Activated gamma-delta T cell (primary cell): ENCODE data around the gene FOXF1.

ENCODE experiments used
- DNase-seq: peaks from one replicate; lab custom pipeline; 2025; lab: John Stamatoyannopoulos, UW

The FOXF1 gene

DNA sequence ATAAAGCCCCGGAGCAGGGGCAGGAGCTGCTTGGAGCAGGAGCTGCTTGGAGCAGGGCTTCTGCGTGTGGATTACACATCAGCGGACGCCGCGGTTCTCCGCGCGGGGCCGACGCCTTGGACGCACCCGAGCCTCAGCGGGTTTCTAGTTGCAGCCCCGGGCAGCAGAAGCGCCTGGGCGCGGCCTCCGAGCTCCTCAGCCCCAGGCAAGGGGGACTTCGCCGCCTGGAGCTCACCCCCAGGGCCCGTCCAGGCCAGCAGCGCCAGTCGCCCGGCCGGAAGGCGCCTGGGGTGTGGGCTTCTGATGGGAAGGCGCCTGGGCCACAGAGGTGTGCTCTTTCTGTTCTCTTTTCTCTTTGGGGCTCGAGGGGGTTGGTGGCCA lies 6.3 kb downstream of the FOXF1 start:
- DNase-seq, result no peak

DNA sequence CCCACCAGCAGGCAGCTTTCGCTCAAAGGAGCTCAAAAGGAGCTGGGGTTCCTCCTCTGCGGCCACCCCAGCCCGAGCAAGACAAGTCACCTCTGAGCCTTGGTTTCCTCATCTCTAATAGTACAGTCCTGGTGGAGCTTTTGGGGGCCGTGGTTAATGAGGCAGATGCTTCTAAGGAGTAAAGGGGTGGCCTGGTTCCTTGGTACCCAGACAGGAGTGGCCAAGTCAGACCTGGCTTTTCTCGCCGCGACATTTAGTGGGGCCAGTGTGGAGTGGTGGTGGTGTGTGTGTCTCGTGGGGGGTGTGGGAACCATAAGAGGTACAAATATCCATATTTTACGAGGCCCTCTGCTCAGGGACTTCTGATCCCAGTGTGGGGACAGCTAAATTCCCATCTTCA lies 6.7 kb downstream of the FOXF1 start:
- no peak for DNase-seq

DNA sequence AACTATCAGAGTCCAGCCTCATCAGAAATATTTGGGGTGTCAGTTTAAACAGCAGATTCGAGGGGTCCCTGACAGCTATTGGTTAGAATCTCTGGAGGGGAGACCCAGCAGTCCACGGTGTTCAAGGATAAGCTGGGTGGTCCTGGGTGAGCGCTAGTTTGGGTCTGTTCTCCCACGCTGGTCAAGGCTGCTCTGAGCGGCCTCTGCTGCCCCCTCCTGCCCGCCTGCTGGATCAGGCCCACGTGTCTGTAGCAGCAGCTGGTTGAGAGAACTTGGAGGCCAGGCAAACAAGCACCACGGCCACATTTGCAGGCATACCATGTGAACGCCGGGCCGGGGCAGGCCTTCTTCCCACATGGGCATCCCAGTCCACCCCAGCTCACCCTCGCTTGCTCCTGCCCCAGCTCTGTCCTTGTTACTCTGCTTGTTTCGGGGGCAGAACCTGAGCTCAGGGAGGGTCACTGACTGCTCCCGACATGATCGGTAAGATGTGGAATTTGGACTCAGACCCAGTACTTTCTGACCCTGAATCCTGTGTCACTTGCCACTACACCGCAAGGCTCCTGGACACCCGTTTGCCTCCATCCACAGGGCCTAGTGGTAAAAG lies 7.4 kb downstream of the FOXF1 start:
- DNase-seq, result no peak

DNA sequence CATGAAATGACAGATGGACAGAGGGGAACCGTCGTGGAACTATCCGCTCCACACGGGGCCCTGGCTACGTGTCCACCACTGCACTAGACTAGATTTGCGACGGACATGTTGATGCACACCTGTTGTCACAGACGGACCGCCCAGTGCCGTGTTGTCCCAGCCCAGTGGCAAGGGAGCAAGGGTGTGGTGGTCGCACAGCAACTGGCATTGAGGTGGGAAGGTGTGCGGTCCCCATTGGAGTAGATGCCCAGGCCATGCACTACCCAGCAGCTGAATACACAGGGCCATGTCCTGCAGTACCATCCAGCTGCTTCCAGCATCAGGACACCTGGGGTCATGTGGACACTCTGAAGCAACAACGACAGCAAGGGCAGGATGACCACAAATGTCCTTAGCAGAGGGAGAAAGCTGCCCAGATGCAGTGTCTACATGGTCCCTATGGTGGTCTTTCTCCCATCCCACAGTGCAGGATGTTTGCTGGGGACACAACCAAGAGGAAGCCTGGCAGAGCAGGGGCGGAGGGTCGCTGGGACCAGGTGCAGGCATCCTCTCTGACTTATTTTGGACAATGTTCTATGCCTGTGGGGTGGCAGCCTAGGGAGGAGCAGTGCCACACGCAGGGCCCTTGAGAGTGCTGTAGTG lies 8.8 kb downstream of the FOXF1 start:
- DNase-seq, result no peak

DNA sequence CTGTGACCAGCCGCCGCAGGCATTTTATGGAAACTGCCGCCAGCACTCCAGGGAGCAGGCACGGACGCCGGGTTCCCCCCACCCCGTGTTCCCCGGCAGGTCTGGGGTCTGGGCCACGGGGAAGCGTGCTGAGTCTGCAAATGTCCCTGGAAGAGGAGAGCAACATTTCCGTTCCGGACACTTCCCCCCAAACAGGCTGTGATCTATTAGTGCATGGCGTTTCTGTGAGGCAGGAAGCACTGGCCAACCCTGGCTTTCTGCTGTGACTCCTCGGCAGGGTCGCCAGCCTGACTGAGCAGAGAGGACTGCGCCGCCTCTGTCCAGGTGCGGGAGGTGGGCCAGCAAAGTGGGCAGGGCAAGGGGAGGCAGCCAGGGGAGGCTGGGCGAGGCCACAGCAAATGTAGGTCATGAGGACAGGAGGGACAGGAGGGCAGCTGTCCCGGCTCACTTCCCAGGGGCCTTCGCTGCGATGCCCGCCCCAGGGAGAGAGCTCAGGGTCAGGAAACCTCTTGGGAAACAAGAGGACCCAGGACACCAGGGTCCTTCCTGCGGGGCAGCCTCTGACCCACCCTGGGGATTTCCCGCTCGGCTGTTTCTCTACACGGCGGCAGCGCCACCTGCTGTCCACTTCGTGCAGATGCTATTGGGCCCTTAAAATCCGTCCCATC lies 9.5 kb downstream of the FOXF1 start:
- DNase-seq, result peak; percentile 22

DNA sequence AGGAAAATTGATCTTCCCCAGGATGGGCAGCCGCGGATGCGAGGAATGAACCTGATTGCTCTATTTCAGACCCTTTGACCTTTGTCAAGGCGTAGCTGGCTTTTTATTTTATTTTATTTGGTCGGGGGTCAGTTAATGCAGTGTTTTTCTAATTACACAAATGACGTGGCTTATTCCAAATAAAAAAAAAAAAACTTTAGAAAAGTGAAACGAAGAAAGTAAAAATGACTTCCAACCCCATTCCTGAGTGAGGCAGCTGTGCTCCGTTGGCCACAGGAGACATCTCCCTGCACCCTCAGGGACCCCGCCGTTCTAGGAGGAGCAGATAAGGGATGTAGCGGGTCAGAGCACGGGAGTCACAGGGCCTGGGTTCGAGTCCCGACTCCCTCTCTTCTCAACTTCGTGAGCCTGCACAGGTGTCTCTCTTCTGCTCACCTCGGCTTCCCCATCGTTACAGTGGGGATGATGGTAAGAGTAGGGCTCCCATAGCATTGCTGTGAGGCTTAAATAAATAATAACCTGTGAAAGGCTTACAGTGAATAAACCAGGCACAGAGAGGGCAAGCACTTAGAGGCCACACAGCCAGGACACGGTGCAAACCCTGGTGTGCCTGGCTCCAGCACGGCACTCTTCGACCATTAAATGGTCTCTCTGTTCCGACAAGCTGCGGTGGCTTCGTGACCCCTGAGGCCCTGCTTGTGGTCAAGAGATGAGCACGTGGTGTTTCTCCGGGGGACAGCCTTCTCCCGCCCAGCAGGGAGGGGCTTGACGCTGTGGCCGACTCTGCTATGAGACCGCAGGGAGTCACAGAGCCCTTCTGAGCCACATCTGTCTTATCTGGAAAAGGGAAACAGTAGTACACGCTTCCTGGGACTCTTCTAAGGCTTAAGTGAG lies 10.2 kb downstream of the FOXF1 start:
- DNase-seq, result no peak

DNA sequence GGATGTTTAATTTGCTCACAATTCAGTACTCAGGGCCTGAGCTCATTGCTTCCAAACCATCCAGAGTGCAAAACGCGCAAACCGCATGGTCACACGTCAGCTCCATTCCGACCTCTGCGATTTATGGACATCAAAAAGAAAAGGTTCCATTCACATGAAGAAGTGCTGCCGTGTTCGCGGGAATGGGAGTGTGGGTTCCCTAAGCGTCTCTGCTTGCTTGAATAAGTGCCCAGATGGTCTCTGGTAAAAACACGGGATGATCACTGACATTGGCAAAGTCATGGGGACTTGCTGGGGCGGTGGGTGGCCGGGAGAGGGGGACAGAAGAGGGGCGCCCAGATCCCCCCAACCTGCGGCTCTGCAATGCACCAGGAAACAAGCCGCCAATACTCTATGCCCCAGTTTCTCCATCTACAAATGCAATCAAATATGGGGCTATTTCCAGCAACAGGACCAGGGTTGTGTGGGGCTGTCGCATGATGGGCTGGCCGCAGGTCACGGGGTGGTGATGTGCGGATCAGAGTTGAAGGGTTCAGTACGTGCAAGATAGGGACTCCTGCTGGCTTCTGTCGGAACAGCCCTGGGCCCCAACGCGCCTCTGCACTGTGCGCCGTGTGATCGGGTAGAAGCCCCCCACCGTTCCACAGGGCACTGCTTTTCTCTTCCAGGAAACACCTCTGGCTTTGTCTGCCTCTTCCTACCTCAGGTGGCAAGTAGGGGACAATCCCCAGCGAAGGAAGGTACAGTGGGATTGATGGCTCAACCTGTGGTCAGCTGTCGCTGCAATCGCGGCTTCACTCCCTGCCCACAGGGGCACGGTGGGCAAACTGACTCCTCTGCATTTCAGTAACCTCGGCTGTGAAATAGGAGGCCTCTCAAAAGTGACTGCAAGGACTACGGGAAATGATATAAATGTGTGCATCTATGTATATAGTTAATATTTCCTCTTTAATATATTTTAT lies 11.2 kb downstream of the FOXF1 start:
- no peak for DNase-seq

DNA sequence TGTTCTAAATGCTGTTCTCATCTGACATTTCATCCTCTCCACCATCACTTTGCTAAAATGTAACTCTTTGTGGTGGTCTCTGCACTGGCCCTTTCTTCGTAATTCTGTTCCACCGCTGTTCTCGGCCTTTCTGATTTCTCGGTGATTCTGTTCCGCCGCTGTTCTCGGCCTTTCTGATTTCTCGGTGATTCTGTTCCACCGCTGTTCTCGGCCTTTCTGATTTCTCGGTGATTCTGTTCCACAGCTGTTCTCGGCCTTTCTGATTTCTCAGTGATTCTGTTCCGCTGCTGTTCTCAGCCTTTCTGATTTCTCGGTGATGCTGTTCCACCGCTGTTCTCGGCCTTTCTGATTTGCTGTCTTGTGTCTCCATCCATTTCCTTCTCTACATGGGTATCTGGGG lies 12.3 kb downstream of the FOXF1 start:
- DNase-seq, result no peak

DNA sequence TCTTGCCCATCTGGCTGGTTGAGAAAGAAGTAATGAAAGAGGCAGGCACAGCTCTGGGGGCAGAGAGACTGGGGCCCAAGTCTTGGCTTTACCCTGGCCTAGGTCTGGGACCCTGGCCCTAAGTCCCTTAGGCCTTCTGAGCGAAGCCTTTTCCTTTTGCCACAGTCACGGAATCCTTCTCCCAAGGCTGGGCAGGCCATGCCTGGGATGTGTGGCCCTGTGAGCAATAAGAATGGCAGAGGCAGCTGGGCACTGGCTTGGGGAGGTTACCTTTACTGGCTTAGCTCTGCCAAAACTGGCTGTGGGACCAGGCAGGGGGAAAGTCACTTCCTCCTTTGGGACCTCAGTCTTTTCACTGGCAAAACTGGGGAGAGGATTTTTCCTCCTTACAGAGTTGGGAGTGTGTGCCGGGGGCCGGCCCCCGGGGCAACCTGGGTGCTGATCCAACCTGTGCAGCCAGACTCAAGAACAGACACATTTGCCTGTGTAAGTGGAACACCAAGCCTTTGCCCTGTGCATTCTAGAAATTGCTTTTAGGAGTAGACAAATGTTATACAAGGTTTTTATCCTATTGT lies 12.9 kb downstream of the FOXF1 start:
- no peak for DNase-seq

DNA sequence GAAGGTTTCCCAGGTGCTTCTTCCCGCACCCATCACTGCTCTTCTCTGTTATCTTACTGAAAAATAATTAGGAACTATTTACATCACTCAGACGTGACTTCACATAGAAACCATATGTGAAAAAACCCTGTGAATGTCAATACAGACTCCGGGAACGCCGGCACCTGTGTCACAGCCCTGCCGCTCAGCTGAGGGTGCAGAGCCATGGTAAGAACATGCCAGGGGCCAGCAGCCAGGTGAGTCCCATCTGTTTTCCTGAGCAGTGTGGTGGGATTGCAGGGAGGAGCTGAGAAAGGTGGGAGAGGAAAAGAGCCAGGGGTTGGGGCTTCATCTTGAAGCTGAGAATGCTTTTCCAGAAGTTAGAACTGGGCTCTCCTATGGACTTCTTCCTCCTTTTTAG lies 13.7 kb downstream of the FOXF1 start:
- DNase-seq, result no peak

DNA sequence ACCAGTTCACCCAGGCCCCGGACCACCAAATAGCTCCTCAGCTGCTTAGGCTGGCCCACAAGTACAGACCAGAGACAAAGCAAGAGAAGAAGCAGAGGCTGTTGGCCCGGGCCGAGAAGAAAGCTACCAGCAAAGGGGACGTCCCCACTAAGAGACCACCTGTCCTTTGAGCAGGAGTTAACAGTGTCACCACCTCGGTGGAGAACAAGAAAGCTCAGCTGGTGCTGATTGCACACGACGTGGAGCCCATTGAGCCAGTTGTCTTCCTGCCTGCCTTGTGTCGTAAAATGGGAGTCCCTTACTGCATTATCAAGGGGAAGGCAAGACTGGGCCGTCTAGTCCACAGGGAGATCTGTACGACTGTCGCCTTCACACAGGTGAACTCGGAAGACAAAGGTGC lies 15.4 kb downstream of the FOXF1 start:
- DNase-seq, result no peak

DNA sequence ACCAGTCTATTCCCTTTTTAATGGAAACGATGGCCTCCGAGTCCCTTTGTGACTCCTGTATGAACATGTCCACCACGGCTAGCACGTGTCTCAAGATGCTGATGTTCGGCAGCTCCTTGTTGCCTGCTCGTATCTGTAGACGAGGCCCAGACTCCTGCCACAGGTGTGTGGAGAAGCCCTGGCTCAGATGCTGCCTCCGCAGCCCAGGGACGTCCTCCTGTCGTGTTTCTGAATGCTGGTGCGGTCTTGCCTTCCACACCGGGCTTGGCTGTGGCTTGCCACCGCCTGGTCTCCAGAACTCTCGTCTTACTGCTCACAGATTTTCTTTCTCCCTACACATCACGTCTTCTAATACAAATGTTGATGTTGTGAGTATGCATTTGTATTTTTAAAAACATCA lies 17.0 kb downstream of the FOXF1 start:
- no peak for DNase-seq

DNA sequence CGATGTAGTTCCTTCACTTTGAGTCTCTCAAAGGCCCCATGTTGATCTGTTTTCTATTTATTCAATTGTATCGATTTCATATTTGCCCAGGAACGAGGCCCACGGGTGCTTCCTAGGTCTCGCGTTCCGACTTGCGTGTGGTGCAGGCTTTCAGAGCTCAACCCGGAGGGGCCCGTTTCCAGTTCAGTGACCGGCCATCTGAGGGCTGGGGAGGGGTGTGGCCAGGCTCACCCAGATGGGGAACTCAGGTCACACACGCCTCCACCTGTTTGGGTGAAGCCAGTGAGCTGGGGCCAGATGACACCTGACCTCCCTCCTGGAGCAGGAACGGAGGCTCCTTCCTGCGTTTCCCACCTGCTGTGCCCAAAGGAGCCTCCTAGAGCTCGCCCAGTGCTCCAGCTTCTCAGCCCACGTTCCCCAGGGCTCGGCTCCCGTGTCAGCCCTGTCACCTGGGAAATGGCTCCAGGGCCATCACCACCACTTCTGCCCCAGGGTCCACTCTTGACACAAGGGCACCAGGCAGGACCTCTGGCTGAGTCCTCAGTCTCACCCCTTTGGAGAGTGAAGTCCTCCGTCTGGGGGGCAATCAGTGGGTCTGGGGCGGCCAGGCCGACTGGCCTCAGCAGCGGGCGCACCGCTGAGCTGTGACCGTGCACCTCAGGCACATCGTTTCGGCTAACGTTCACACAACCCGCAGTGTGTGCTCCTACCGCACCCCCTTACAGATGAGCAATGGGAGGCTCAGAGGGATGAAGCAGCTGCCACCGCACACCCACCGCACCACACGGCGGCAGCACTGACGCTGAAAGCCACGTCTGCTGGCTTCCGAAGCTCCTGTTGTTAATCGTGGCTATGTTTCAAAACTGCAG lies 18.0 kb downstream of the FOXF1 start:
- DNase-seq, result no peak

DNA sequence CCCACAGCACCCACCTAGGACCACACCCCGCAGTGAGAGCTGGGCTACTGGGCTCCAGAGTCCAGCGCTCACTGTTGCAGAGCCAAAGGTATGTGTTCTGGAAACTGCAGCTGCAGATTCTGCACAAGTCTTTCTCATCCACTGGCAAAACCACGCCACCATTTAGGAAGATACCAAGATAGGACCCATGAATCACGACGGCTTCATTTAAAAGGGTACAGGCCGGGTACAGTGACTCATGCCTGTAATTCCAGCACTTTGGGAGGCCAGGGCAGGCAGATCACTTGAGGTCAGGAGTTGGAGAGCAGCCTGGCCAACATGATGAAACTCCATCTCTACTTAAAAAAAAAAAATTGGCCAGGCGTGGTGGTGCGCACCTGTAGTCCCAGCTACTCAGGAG lies 18.8 kb downstream of the FOXF1 start:
- DNase-seq, result no peak

DNA sequence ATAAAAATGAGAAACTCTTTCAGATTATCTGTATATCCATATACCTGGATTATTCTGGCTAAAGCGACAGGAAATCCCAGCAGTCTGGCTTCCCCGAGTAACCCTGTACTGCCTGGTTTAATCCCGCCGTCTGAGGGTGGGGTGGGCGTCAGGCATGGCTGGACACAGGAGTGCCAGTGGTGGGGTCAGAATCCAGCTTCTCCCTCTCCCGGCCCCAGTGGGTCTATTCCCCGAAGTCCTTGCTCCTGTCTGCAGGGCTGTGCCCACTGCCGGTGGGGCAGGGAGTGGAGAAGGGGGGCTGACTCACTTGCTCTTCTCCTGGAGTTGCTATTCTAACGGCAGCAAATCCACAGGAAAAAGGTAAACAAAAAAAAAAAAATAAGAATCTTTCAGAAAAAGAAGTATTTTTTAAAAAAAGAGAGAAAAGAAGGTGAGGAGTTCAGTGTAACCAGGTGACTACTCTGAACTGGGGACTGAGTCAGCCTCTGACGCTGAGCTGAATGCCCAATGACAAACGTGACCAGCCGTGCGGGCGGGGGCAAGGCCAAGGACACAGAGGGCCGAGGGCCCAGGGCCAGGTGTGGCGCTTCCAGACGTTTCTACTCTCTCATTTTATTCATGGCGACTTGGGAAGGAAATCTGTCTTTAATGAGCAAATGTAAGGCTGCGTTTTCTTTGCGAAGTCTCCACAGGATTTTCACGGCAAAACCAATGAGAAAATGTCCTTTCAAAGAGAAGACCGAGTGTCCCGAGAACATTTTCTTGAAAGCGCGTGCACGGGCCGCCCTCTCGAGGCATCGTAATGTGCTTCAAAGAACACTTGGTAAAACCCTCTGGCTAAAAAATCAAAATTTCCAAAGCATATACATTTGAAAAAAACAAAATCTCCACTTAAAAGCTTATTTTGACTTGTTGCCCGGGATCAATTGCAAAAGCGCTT lies 20.2 kb downstream of the FOXF1 start:
- DNase-seq, result no peak

DNA sequence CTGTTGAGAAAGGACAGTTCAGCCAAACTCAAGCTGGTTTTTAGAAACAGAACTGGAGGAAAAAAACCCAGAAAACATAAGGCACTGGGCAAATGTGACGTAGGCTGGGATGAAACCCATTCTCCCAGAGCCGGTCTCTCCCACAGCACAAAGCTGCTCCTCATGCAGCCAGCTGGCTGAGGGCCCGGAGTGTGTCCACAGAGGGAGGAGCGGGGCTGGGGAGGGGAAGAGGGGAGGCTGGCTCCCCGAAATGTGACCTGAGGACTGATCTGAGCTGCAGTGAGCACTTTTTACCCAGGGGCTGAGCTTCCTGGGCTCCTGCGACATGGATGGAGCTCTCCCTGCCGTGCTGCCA lies 20.8 kb downstream of the FOXF1 start:
- DNase-seq, result no peak

DNA sequence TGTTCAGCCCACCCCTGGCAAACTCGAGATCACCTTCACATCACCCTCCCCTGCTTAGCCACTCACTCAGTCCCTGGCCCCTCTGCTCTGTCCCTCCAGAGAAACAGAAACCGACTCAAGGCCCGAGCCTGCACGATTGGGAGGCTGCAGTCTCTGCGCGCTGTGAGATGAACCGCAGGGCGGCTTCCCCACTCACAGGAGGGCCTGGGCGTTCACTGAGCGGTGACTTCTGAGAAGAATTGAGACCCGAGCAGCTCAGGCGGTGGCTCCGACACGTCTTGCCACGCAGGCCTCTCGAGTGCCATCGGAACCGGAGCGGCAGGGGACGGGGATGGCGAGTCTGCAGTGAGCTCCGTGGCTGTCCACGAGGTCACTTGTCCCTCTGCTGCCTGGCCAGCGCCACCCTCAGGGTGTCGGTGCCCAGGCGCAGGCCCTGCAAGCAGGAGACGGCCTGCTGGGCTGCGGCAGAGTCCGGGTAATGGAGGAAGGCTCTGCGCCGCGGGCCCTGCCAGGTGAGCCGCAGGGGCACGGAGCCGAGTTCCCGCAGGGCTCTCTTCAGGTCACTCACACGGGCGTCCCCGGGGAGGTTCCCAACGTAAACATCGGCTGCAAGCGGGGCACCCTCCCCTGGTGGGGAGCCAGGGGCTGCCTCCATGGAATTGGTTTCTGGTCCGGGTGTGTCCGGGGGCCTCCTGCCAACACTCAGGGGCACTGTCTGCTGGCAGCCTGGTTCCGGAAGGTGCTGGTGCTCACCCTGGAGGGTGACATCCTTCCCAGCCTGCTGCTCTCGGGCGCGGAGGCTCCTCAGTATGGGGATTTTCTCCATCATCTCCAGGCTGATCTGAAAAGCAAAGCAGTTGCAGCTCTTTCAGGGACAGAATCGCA lies 21.6 kb downstream of the FOXF1 start:
- DNase-seq, result no peak

DNA sequence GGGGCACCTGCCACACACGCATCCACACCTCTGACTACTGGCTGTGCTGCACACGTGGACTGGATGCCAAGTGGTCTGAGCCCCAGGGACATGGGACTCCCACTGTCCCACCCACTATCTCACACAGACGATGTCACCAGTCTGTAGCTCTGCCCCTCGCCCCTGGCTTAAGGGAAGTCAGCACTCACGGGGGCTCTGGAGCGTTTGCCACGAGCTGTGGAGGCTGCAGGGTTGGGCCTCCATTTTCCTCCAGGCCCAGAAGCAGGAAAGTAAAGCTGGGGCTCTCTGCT lies 22.1 kb downstream of the FOXF1 start:
- DNase-seq, result no peak
